IPS DF 6.9 (cell line): ENCODE results near the gene AHRR.

Experiments
- DNase-seq: peaks from one replicate; pipeline ENCODE4 v3.0.0-alpha.2; 2013; ENCODE audit warnings: low read depth, low spot score
- H3K27ac ChIP-seq: one replicate; pipeline ENCODE4 v1.5.1; 2013; ENCODE audit warnings: low read length, control low read depth
- H3K27me3 ChIP-seq: 2 replicates; pipeline ENCODE4 v1.6.1; 2013; ENCODE audit warnings: mild to moderate bottlenecking, low read length; ENCODE audit not compliant: control insufficient read depth, insufficient read depth
- H3K36me3 ChIP-seq: 2 replicates; pipeline ENCODE4 v1.6.1; 2013; ENCODE audit warnings: low read length; ENCODE audit not compliant: control insufficient read depth, insufficient read depth
- H3K4me1 ChIP-seq: 2 replicates; pipeline ENCODE4 v1.6.1; 2013; ENCODE audit warnings: low read length; ENCODE audit not compliant: control insufficient read depth, insufficient read depth
- H3K4me3 ChIP-seq: 2 replicates; pipeline ENCODE4 v1.5.1; 2013; ENCODE audit warnings: mild to moderate bottlenecking, low read length
- H3K9me3 ChIP-seq: 2 replicates; pipeline ENCODE4 v1.6.1; 2013; ENCODE audit warnings: low read length, inconsistent platforms; ENCODE audit not compliant: control insufficient read depth, insufficient read depth
- WGBS: extraction: QIAGEN DNeasy Blood & Tissue Kit; methylation state at CpG from one replicate; pipeline ENCODE4 v1.1.7; 2013; ENCODE audit warnings: mixed read lengths, missing lambda C conversion rate; ENCODE audit not compliant: insufficient read length, insufficient coverage; 5-methylcytosine and 5-hydroxymethylcytosine counted together

AHRR gene

GRCh38 chr5:427415-428087 is 106.0 kb downstream of the AHRR start:
- no peaks in the 10 kb centered on the region for H3K4me1 ChIP-seq
- H3K36me3 ChIP-seq: no peaks in the 10 kb centered on the region
- DNase-seq: no peak
- no peak overlapping the region for H3K4me3 ChIP-seq
- no peak overlapping the region for H3K27ac ChIP-seq
- no peaks in the 10 kb centered on the region for H3K27me3 ChIP-seq
- H3K9me3 ChIP-seq: no peaks in the 10 kb centered on the region
- WGBS: no CpG with 5 or more reads among the region's 39 CpGs

- H3K36me3 ChIP-seq: no peaks in the 10 kb centered on the region
- no CpG with 5 or more reads among the region's 11 CpGs for WGBS
Measured at GRCh38 chr5:428219-428618, 106.7 kb downstream of the AHRR start.

GRCh38 chr5:428754-429452 is 107.4 kb downstream of the AHRR start:
- Histone ChIP-seq H3K9me3 (no peaks in the 10 kb centered on the region), H3K4me1 (no peaks in the 10 kb centered on the region), H3K4me3 (no peak overlapping the region), H3K27me3 (no peaks in the 10 kb centered on the region), H3K36me3 (no peaks in the 10 kb centered on the region), H3K27ac (no peak overlapping the region)
- WGBS: no CpG with 5 or more reads among the region's 22 CpGs
- DNase-seq: no peak

More at GRCh38 chr5:428219-428618, 106.7 kb downstream of the AHRR start:
- no peaks in the 10 kb centered on the region for H3K4me1 ChIP-seq
- no peaks in the 10 kb centered on the region for H3K27me3 ChIP-seq
- DNase-seq: no peak
- no peak overlapping the region for H3K27ac ChIP-seq
- H3K4me3 ChIP-seq: no peak overlapping the region
- no peaks in the 10 kb centered on the region for H3K9me3 ChIP-seq

- Histone ChIP-seq H3K27me3 (no peaks in the 10 kb centered on the region), H3K4me1 (no peaks in the 10 kb centered on the region), H3K9me3 (no peaks in the 10 kb centered on the region), H3K36me3 (no peaks in the 10 kb centered on the region), H3K4me3 (no peak overlapping the region), H3K27ac (no peak overlapping the region)
- whole genome bisulfite sequencing: no CpG with 5 or more reads among the region's 35 CpGs
- no peak for DNase-seq
Measured at GRCh38 chr5:429453-430188, 108.1 kb downstream of the AHRR start.

GRCh38 chr5:430214-430925 is 108.9 kb downstream of the AHRR start:
- no peaks in the 10 kb centered on the region for H3K4me1 ChIP-seq
- no CpG with 5 or more reads among the region's 25 CpGs for WGBS

GRCh38 chr5:431001-431710 is 109.6 kb downstream of the AHRR start:
- no peak overlapping the region for H3K4me3 ChIP-seq
- H3K27me3 ChIP-seq: no peaks in the 10 kb centered on the region
- no peaks in the 10 kb centered on the region for H3K4me1 ChIP-seq
- WGBS: no CpG with 5 or more reads among the region's 18 CpGs
- H3K27ac ChIP-seq: no peak overlapping the region
- H3K9me3 ChIP-seq: no peaks in the 10 kb centered on the region
- no peaks in the 10 kb centered on the region for H3K36me3 ChIP-seq
- DNase-seq: no peak

More at GRCh38 chr5:430214-430925, 108.9 kb downstream of the AHRR start:
- no peaks in the 10 kb centered on the region for H3K9me3 ChIP-seq
- H3K27me3 ChIP-seq: no peaks in the 10 kb centered on the region
- no peak overlapping the region for H3K4me3 ChIP-seq
- no peak for DNase-seq
- no peaks in the 10 kb centered on the region for H3K36me3 ChIP-seq
- H3K27ac ChIP-seq: no peak overlapping the region

GRCh38 chr5:431711-432050 is 110.2 kb downstream of the AHRR start:
- H3K27me3 ChIP-seq: no peaks in the 10 kb centered on the region
- no peak overlapping the region for H3K27ac ChIP-seq
- WGBS: no CpG with 5 or more reads among the region's 4 CpGs
- H3K4me1 ChIP-seq: peaks cover 2% of the 10 kb centered on the region; the same call in 1 of the 2 replicates
- H3K9me3 ChIP-seq: no peaks in the 10 kb centered on the region
- no peak overlapping the region for H3K4me3 ChIP-seq
- no peak for DNase-seq
- H3K36me3 ChIP-seq: no peaks in the 10 kb centered on the region

- H3K36me3 ChIP-seq: no peaks in the 10 kb centered on the region
- no peaks in the 10 kb centered on the region for H3K27me3 ChIP-seq
- DNase-seq: no peak
- no peak overlapping the region for H3K27ac ChIP-seq
- H3K4me1 ChIP-seq: peaks cover 2% of the 10 kb centered on the region; the same call in 1 of the 2 replicates
- no peaks in the 10 kb centered on the region for H3K9me3 ChIP-seq
- H3K4me3 ChIP-seq: no peak overlapping the region
- no CpG with 5 or more reads among the region's 18 CpGs for whole genome bisulfite sequencing
Measured at GRCh38 chr5:432201-432927, 110.8 kb downstream of the AHRR start.

GRCh38 chr5:432928-433791 is 111.6 kb downstream of the AHRR start:
- WGBS: no CpG with 5 or more reads among the region's 23 CpGs

More at GRCh38 chr5:432928-433791, 111.6 kb downstream of the AHRR start:
- H3K4me1 ChIP-seq: peaks cover 2% of the 10 kb centered on the region; the same call in 1 of the 2 replicates
- H3K36me3 ChIP-seq: no peaks in the 10 kb centered on the region
- no peak overlapping the region for H3K4me3 ChIP-seq
- DNase-seq: no peak
- H3K27ac ChIP-seq: no peak overlapping the region
- H3K9me3 ChIP-seq: no peaks in the 10 kb centered on the region
- H3K27me3 ChIP-seq: no peaks in the 10 kb centered on the region
